AG09309 (cell line): ENCODE data around the gene CD58.

Experiments
- DNase-seq: peaks from one replicate; pipeline ENCODE4 v3.0.0-alpha.2; 2010; ENCODE audit warnings: low read depth
- H3K4me3 ChIP-seq: 2 replicates; pipeline ENCODE4 v1.5.1; 2011; ENCODE audit warnings: mild to moderate bottlenecking, low read depth, low read length, moderate library complexity; ENCODE audit not compliant: control insufficient read depth
- CTCF ChIP-seq: IDR thresholded peaks from 2 replicates; pipeline ENCODE4 v1.5.1; 2011; ENCODE audit warnings: mild to moderate bottlenecking, low read depth, low read length, inconsistent platforms; ENCODE audit not compliant: insufficient read depth, control insufficient read depth; ENCODE audit errors: missing control alignments

Gene CD58

DNA sequence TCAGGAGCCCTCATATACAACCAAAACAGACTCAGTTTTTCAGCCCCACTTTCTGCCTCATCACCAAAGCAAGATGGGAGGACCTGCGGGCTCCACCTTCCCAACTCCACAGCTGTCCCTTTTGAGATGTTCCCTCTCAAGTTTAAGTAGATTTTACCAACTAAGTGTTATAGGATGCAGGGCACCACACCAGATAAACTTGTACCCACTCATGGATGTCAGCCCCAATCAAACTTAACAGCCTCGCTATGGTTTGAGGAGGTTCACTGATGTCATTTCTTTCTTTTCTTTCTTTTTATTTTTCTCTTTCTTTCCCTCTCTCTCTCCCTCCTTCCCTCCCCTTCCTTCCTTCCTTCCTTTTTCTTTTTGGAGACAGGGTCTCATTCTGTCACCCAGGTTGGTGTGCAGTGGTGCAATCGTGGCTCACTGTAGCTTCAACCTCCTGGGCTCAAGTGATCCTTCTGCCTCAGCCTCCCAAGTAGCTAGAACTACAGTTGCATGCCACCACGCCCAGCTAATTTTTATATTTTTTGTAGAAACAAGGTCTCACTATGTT lies 13.4 kb downstream of the CD58 start:
- no peak for DNase-seq
- TF ChIP-seq CTCF, result no peak
- H3K4me3 ChIP-seq, result no peak overlapping the region

GRCh38 chr1:116556289-116557006 lies 14.4 kb downstream of the CD58 start:
- no peak overlapping the region for H3K4me3 ChIP-seq
- DNase-seq, result peak; percentile 89
- TF ChIP-seq CTCF, result no peak

DNA sequence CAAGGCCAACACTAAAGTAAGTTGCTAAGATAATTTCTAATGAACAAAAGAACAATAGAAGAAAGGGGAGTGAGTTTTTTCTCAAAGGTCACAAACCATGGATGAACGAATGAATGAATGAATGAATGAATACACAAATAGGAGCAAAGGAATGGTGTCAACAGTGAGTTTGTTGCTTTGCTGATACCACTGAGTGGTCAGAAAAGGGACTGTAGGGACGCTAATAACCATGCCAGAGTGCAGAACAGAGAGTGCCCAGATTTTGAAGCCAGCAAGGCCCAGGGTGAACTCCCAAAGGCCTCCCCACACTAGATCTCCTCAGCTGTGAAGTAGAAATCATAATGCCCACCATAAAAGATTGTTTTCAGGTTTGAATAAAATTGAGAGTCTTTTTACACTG lies 15.9 kb downstream of the CD58 start:
- H3K4me3 ChIP-seq, result no peak overlapping the region
- no peak for DNase-seq
- TF ChIP-seq CTCF, result no peak

GRCh38 chr1:116553386-116554115 lies 17.3 kb downstream of the CD58 start:
- H3K4me3 ChIP-seq, result no peak overlapping the region
- DNase-seq, result no peak
- no peak for TF ChIP-seq CTCF

DNA sequence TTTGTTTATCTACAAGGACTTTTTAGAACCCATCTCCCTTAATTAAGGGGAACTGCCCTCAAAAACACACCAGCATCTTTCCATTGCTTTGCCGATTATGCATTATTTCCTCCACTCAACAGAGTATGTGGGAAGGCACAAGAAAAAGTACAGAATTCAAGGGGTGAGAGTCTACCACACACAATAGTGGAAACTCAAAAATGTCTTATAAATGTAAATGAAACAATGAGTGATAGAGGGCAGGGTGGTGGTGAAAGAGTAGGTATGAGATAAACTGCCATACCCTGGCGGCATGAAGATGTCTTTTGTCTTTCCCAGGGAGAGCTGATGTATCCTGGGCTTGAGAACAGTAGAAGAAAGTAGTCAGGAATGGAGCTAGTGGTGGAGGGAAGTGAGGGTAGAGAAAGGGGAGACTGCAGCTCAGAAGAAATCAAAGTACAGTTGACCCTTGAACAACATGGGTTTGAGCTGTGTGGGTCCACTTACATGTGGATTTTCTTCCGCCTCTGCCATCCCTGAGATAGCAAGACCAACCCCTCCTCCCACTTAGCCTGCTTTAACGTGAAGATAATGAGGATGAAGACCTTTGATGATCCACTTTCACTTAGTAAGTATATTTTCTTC lies 24.4 kb downstream of the CD58 start:
- DNase-seq, result no peak
- no peak for TF ChIP-seq CTCF
- H3K4me3 ChIP-seq, result no peak overlapping the region

DNA sequence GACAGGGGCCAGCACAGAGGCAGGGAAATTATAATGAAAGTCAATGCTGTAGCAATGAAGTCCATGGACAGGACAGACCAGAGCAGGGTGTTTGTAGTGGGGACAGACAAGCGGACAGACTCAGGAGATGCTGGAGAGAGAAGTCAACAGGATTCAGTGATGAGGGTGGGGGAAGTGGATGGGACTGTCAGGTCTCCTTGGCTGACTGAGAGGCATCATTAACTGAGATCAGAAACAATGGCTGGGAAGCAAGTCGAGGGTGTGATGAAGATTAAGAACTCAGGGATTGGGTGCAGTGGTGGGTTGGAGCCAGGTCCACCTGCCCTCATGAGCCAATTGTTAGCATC lies 25.5 kb downstream of the CD58 start:
- no peak overlapping the region for H3K4me3 ChIP-seq
- DNase-seq, result no peak
- no peak for TF ChIP-seq CTCF
